Measurements from ENCODE around the gene XRCC4.

- TF ChIP-seq EZH2 (IDR thresholded peaks at IDR 0.05) (no peak), JUND (IDR thresholded peaks at IDR 0.05) (no peak), POLR2AphosphoS5 (IDR thresholded peaks at IDR 0.05; ENCODE audit: low read depth, low read length) (no peak), RAD21 (IDR thresholded peaks at IDR 0.05; ENCODE audit: low read depth) (no peak), CEBPB (IDR thresholded peaks at IDR 0.05; ENCODE audit: low read depth) (no peak), EGR1 (IDR thresholded peaks at IDR 0.05; ENCODE audit: low read depth) (no peak)
- TF ChIP-seq, protein P1, sequence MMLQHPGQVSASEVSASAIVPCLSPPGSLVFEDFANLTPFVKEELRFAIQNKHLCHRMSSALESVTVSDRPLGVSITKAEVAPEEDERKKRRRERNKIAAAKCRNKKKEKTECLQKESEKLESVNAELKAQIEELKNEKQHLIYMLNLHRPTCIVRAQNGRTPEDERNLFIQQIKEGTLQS (IDR thresholded peaks at IDR 0.05): no peak
- TF ChIP-seq, protein P2, sequence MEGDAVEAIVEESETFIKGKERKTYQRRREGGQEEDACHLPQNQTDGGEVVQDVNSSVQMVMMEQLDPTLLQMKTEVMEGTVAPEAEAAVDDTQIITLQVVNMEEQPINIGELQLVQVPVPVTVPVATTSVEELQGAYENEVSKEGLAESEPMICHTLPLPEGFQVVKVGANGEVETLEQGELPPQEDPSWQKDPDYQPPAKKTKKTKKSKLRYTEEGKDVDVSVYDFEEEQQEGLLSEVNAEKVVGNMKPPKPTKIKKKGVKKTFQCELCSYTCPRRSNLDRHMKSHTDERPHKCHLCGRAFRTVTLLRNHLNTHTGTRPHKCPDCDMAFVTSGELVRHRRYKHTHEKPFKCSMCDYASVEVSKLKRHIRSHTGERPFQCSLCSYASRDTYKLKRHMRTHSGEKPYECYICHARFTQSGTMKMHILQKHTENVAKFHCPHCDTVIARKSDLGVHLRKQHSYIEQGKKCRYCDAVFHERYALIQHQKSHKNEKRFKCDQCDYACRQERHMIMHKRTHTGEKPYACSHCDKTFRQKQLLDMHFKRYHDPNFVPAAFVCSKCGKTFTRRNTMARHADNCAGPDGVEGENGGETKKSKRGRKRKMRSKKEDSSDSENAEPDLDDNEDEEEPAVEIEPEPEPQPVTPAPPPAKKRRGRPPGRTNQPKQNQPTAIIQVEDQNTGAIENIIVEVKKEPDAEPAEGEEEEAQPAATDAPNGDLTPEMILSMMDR (IDR thresholded peaks at IDR 0.05 in 2 of 3, conservative IDR thresholded peaks at IDR 0.05 in 1 of 3; ENCODE audit: borderline replicate concordance in 1 of 3, insufficient read depth in 1 of 3, low read depth in 2 of 3, low read length in 2 of 3): no peak
These were observed 41.6 kb downstream of the XRCC4 start for GRCh38 chr5:83118976-83119375.
